Measurements from ENCODE around the gene PRKCI. TPM values are rescaled to one million over a fixed set of nuclear protein-coding genes. Genes with fewer than 3 reads are reported as not detected.
A peak's percentile ranks its signal among the peaks of the same experiment; 100 is the strongest.

PRKCI gene
- total RNA-seq, 2 donors from 2014 or later: 18.0 to 18.7 TPM

DNA sequence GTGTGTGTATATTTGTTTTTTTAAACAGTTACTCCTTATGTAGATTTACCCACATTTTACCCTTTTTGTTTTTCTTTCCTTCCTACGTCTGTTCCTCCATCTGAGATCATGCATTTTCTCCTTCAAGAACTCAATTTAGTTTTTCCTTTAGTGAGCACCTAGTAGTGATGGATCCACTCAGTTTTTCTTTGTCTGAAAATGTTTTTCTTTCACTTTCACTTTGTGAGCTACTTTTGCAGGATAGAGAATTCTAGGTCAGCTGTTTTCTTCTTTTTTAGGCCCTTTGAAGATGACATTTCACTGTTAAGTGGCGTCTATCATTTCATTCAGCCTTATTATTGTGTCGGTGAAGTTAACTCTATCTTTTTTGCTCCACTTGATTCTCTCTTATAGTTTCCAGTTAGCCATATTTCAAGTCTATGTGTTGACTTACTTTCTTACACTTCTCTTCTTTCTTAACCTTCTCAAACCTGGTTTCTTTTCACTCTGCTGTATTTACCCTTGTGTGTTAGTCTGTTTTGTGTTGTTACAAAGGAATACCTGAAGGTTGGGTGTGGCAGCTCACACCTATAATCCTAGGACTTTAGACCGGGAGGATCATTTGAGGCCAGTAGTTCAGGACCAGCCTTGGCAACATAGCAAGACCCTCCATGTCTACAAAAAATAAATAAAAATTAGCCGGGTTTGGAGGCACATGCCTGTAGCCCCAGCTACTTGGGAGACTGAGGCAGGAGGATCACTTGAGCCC, 55.8 kb downstream of the PRKCI start:
- peak overlapping the region; percentile 87 for H3K27ac Mint-ChIP-seq
- H3K4me3 Mint-ChIP-seq: peak overlapping the region; percentile 85
- no peak for DNase-seq
- no peaks in the 10 kb centered on the region for H3K9me3 ChIP-seq (ENCODE audit: control insufficient read depth, low read length, poor library complexity, severe bottlenecking)
- peak; percentile 48 for ATAC-seq
- H3K4me1 Mint-ChIP-seq: peaks cover 19% of the 10 kb centered on the region
- H3K27me3 Mint-ChIP-seq: no peaks in the 10 kb centered on the region
- H3K36me3 Mint-ChIP-seq (ENCODE audit: low read depth): no peaks in the 10 kb centered on the region

- no peaks in the 10 kb centered on the region for H3K27me3 Mint-ChIP-seq
- no peaks in the 10 kb centered on the region for H3K9me3 ChIP-seq (ENCODE audit: control insufficient read depth, low read length, poor library complexity, severe bottlenecking)
- H3K4me1 Mint-ChIP-seq: peaks cover 19% of the 10 kb centered on the region
- no peak for ATAC-seq
- no peak for DNase-seq
- H3K36me3 Mint-ChIP-seq (ENCODE audit: low read depth): no peaks in the 10 kb centered on the region
- peak overlapping the region; percentile 87 for H3K27ac Mint-ChIP-seq
- H3K4me3 Mint-ChIP-seq: no peak overlapping the region
Observed at GRCh38 chr3:170278627-170279026, 56.4 kb downstream of the PRKCI start.

DNA sequence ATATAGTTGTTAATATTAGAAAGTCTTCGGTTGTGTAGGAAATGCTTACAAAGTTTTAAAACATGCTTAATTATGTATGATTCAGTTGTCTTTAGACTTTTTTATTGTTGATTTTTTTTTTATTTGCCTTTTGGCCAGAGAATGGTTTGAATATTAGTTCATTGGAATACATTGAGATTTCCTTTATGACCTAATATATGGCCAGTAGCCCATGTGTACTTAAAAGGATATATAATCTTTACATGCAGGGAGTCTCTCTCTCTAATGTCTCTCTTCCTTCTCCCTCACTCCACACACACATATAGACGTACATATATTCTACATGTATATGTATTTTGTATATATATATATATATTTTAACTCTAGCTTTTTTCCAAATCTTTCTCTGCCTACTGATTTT, 68.0 kb downstream of the PRKCI start:
- no peaks in the 10 kb centered on the region for H3K4me1 Mint-ChIP-seq
- no peaks in the 10 kb centered on the region for H3K9me3 ChIP-seq (ENCODE audit: control insufficient read depth, low read length, poor library complexity, severe bottlenecking)
- H3K36me3 Mint-ChIP-seq (ENCODE audit: low read depth): peaks cover 2% of the 10 kb centered on the region
- ATAC-seq: no peak
- no peak overlapping the region for H3K27ac Mint-ChIP-seq
- no peak overlapping the region for H3K4me3 Mint-ChIP-seq
- DNase-seq: no peak
- H3K27me3 Mint-ChIP-seq: no peaks in the 10 kb centered on the region

- Mint-ChIP-seq H3K4me3 (no peak overlapping the region), H3K4me1 (no peaks in the 10 kb centered on the region), H3K27ac (no peak overlapping the region), H3K27me3 (no peaks in the 10 kb centered on the region), H3K36me3 (ENCODE audit: low read depth) (peaks cover 2% of the 10 kb centered on the region)
- H3K9me3 ChIP-seq (ENCODE audit: control insufficient read depth, low read length, poor library complexity, severe bottlenecking): no peaks in the 10 kb centered on the region
- ATAC-seq: no peak
- no peak for DNase-seq
Observed at GRCh38 chr3:170295586-170295985, 73.4 kb downstream of the PRKCI start.

- H3K9me3 ChIP-seq (ENCODE audit: control insufficient read depth, low read length, poor library complexity, severe bottlenecking): no peaks in the 10 kb centered on the region
- H3K4me1 Mint-ChIP-seq: no peaks in the 10 kb centered on the region
- peaks cover 2% of the 10 kb centered on the region for H3K36me3 Mint-ChIP-seq (ENCODE audit: low read depth)
- H3K27ac Mint-ChIP-seq: no peak overlapping the region
- ATAC-seq (no peak), DNase-seq (no peak)
- no peaks in the 10 kb centered on the region for H3K27me3 Mint-ChIP-seq
- H3K4me3 Mint-ChIP-seq: no peak overlapping the region
Observed at GRCh38 chr3:170296703-170297102, 74.5 kb downstream of the PRKCI start.

- Mint-ChIP-seq H3K27me3 (no peaks in the 10 kb centered on the region), H3K27ac (no peak overlapping the region), H3K4me1 (no peaks in the 10 kb centered on the region), H3K36me3 (ENCODE audit: low read depth) (no peaks in the 10 kb centered on the region), H3K4me3 (no peak overlapping the region)
- DNase-seq (no peak), ATAC-seq (no peak)
- no peaks in the 10 kb centered on the region for H3K9me3 ChIP-seq (ENCODE audit: control insufficient read depth, low read length, poor library complexity, severe bottlenecking)
Observed at GRCh38 chr3:170301405-170301804, 79.2 kb downstream of the PRKCI start.

DNA sequence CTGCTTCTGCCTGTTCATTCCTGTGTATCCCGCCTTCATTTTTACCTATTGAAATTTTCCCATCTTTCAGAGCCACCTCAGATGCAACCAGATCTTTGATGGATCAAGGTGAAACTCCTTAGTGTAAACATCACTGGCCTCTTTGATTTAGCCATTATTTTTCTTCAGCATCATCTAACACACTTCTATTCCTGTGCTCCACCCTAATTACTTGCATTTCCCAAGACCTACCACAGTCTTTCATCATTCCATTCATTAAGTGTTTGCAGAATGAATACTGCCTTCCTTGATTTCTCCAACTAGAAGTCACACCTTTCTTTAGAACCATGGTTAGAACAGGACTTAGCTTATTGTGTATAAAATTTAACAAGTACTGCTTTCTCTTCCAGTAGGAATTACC, 79.8 kb downstream of the PRKCI start:
- Mint-ChIP-seq H3K4me3 (no peak overlapping the region), H3K27ac (no peak overlapping the region), H3K36me3 (ENCODE audit: low read depth) (no peaks in the 10 kb centered on the region), H3K4me1 (no peaks in the 10 kb centered on the region), H3K27me3 (no peaks in the 10 kb centered on the region)
- DNase-seq (no peak), ATAC-seq (no peak)
- H3K9me3 ChIP-seq (ENCODE audit: control insufficient read depth, low read length, poor library complexity, severe bottlenecking): no peaks in the 10 kb centered on the region

- H3K4me1 Mint-ChIP-seq: no peaks in the 10 kb centered on the region
Observed at GRCh38 chr3:170306015-170306414, 83.8 kb downstream of the PRKCI start.

DNA sequence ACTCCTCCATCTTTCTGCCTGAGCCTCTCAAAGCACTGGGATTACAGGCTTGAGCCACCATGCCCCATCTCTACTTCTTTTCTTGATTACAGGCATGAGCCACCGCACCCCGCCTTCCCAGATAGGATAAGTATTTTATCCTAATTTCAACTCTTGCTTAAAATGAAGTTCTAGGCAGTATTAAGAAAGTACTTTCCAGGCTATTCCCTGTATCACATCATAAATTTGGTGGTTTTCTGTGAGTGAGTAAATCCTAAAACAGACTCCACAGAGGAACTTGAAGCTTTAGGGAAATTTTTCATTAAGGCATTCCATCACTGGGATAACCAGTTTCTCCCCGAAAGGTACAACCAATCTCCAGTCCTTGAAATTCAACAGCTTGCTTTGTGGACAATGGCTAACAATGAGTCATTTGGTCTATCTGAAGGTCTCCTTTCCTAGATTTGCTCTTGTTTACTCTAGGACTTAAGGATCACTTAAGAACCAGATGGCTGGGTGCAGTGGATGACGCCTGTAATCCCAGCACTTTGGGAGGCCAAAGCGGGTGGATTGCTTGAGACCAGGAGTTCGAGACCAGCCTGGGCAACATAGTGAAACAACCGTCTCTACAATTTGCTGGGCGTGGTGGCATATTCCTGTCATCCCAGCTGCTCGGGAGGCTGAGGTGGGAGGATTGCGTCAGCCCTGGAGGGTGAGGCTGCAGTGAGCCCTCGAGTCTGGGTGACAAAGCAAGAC, 85.6 kb downstream of the PRKCI start:
- H3K27ac Mint-ChIP-seq: peak overlapping the region; percentile 43
- H3K4me3 Mint-ChIP-seq: no peak overlapping the region
- no peaks in the 10 kb centered on the region for H3K4me1 Mint-ChIP-seq
- no peaks in the 10 kb centered on the region for H3K27me3 Mint-ChIP-seq
- no peak for DNase-seq
- no peaks in the 10 kb centered on the region for H3K9me3 ChIP-seq (ENCODE audit: control insufficient read depth, low read length, poor library complexity, severe bottlenecking)
- ATAC-seq: no peak
- no peaks in the 10 kb centered on the region for H3K36me3 Mint-ChIP-seq (ENCODE audit: low read depth)

More at GRCh38 chr3:170306015-170306414, 83.8 kb downstream of the PRKCI start:
- no peaks in the 10 kb centered on the region for H3K36me3 Mint-ChIP-seq (ENCODE audit: low read depth)
- no peaks in the 10 kb centered on the region for H3K9me3 ChIP-seq (ENCODE audit: control insufficient read depth, low read length, poor library complexity, severe bottlenecking)
- DNase-seq (no peak), ATAC-seq (no peak)
- no peak overlapping the region for H3K27ac Mint-ChIP-seq
- H3K27me3 Mint-ChIP-seq: no peaks in the 10 kb centered on the region
- H3K4me3 Mint-ChIP-seq: no peak overlapping the region

GRCh38 chr3:170309046-170309445, 86.8 kb downstream of the PRKCI start:
- no peaks in the 10 kb centered on the region for H3K27me3 Mint-ChIP-seq
- ATAC-seq: no peak
- H3K36me3 Mint-ChIP-seq (ENCODE audit: low read depth): no peaks in the 10 kb centered on the region
- no peak overlapping the region for H3K27ac Mint-ChIP-seq
- no peak overlapping the region for H3K4me3 Mint-ChIP-seq
- no peak for DNase-seq
- H3K4me1 Mint-ChIP-seq: no peaks in the 10 kb centered on the region
- H3K9me3 ChIP-seq (ENCODE audit: control insufficient read depth, low read length, poor library complexity, severe bottlenecking): no peaks in the 10 kb centered on the region

GRCh38 chr3:170317954-170318353, 95.7 kb downstream of the PRKCI start:
- no peak overlapping the region for H3K4me3 Mint-ChIP-seq
- H3K36me3 Mint-ChIP-seq (ENCODE audit: low read depth): no peaks in the 10 kb centered on the region

DNA sequence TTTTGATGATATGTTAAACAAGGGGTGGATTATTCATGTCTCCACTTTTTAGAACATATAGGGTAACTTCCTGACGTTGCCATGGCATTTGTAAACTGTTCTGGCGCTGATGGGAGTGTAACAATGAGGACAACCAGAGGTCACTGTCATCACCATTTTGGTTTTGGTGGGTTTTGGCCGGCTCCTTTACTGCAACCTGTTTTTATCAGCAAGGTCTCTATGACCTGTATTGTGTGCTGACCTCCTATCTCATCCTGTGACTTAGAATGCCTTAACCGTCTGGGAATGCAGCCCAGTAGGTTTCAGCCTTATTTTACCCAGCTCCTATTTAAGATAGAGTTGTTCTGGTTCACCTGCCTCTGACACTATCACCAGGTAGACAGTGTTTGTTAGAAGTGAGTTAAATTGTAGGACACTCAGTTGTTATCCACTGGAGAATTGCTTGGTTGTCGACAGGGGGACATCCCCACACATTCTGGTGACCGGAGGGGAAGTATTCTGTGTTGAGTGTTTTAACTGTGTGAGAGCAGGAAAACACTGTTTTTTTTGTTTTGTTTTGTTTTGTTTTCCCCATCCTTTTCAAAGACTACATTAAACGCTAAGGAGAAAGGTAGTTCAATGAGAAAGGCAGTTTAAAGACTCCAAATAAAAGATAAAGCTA, 98.4 kb downstream of the PRKCI start:
- ATAC-seq: no peak
- no peak overlapping the region for H3K27ac Mint-ChIP-seq
- no peak overlapping the region for H3K4me3 Mint-ChIP-seq

More at GRCh38 chr3:170317954-170318353, 95.7 kb downstream of the PRKCI start:
- ATAC-seq: no peak
- H3K4me1 Mint-ChIP-seq: no peaks in the 10 kb centered on the region
- DNase-seq: no peak
- H3K27ac Mint-ChIP-seq: peak overlapping the region; percentile 21
- H3K27me3 Mint-ChIP-seq: peaks cover 5% of the 10 kb centered on the region
- no peaks in the 10 kb centered on the region for H3K9me3 ChIP-seq (ENCODE audit: control insufficient read depth, low read length, poor library complexity, severe bottlenecking)

DNA sequence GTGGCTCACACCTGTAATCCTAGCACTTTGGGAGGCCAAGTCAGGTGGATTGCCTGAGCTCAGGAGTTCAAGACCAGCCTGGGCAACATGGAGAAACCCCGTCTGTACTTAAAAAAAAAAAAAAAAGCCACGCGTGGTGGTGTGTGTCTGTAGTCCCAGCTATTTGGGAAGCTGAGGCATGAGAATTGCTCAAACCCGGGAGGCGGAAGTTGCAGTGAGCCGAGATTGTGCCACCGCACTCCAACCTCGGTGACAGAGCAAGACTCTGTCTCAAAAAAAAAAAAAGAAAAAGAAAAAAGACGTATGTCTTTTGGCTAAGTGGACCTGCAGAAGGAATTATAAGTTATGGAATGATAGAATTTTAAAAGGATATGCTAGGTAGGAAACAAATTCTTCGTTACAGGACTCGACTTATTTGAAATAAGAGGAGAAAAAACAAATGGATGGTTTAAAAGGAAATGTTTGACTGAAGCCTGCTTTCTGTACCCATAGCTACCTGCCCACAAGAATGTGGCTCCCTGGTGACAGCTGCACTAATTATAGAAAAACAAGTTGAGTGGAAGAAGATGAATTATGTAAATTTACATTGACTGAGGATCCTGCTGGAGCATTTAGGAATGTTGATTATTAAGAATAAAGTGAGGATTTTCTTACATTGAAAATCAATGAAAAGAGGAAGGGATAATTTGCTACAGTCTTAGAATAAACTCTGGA, 99.3 kb downstream of the PRKCI start:
- DNase-seq (no peak), ATAC-seq (no peak)
- Mint-ChIP-seq H3K4me1 (peaks cover 2% of the 10 kb centered on the region), H3K27ac (no peak overlapping the region), H3K4me3 (no peak overlapping the region), H3K36me3 (ENCODE audit: low read depth) (peaks cover 3% of the 10 kb centered on the region), H3K27me3 (peaks cover 11% of the 10 kb centered on the region)
- H3K9me3 ChIP-seq (ENCODE audit: control insufficient read depth, low read length, poor library complexity, severe bottlenecking): no peaks in the 10 kb centered on the region

More for the DNA sequence above, 98.4 kb downstream of the PRKCI start:
- no peaks in the 10 kb centered on the region for H3K9me3 ChIP-seq (ENCODE audit: control insufficient read depth, low read length, poor library complexity, severe bottlenecking)
- Mint-ChIP-seq H3K36me3 (ENCODE audit: low read depth) (peaks cover 3% of the 10 kb centered on the region), H3K4me1 (peaks cover 2% of the 10 kb centered on the region), H3K27me3 (peaks cover 11% of the 10 kb centered on the region)
- no peak for DNase-seq
